ENCODE results near the gene DENND1B.
"Not testable (repeated sequence)": the region's sequence is repeated elsewhere in the genome, so short reads cannot be mapped to it uniquely, and the experiment has no call there.

DENND1B gene

GRCh38 chr1:197725976-197726375, 49.3 kb downstream of the DENND1B start:
- TF ChIP-seq ZFX (IDR thresholded peaks at IDR 0.05), result no peak
- TF ChIP-seq CTCF (conservative IDR thresholded peaks at IDR 0.05), result no peak
- H3K27ac ChIP-seq, result no peak overlapping the region

- no peak for TF ChIP-seq CTCF (conservative IDR thresholded peaks at IDR 0.05)
- TF ChIP-seq ZFX (IDR thresholded peaks at IDR 0.05), result no peak
- no peak overlapping the region for H3K27ac ChIP-seq
Observed at GRCh38 chr1:197725044-197725443, 50.2 kb downstream of the DENND1B start.

GRCh38 chr1:197715806-197716205, 59.5 kb downstream of the DENND1B start:
- TF ChIP-seq CTCF (conservative IDR thresholded peaks at IDR 0.05) (no peak), ZFX (IDR thresholded peaks at IDR 0.05) (no peak)
- H3K27ac ChIP-seq, result no peak overlapping the region

GRCh38 chr1:197706601-197707000, 68.7 kb downstream of the DENND1B start:
- TF ChIP-seq ZFX (IDR thresholded peaks at IDR 0.05) (no peak), CTCF (conservative IDR thresholded peaks at IDR 0.05) (no peak)
- H3K27ac ChIP-seq, result no peak overlapping the region

GRCh38 chr1:197705941-197706340, 69.3 kb downstream of the DENND1B start:
- H3K27ac ChIP-seq, result no peak overlapping the region
- TF ChIP-seq CTCF (conservative IDR thresholded peaks at IDR 0.05) (no peak), ZFX (IDR thresholded peaks at IDR 0.05) (no peak)

GRCh38 chr1:197700688-197701087, 74.6 kb downstream of the DENND1B start:
- H3K27ac ChIP-seq, result not testable (repeated sequence)

GRCh38 chr1:197696372-197696771, 78.9 kb downstream of the DENND1B start:
- TF ChIP-seq CTCF (conservative IDR thresholded peaks at IDR 0.05) (no peak), ZFX (IDR thresholded peaks at IDR 0.05) (no peak)
- no peak overlapping the region for H3K27ac ChIP-seq

- H3K27ac ChIP-seq, result no peak overlapping the region
- TF ChIP-seq CTCF (conservative IDR thresholded peaks at IDR 0.05) (no peak), ZFX (IDR thresholded peaks at IDR 0.05) (no peak)
Observed at GRCh38 chr1:197695961-197696360, 79.3 kb downstream of the DENND1B start.

Data from C4-2B (cell line).